GM13976 (cell line): ENCODE results near the gene IFNGR2.
"Not testable (repeated sequence)": the region's sequence is repeated elsewhere in the genome, so short reads cannot be mapped to it uniquely, and the experiment has no call there.

Experiments used
- DNase-seq: peaks from one replicate; pipeline ENCODE4 v3.0.0; 2012; ENCODE audit warnings: low spot score
- in situ Hi-C: fragments of 300-500 bp; cut with MboI; formaldehyde crosslinking; loops from one replicate; pipeline ENCODE4 v1.12.0; 2022; ENCODE audit warnings: low sequenced_read_pairs, mixed read lengths, inconsistent platforms; ENCODE audit not compliant: unreplicated experiment
- TF ChIP-seq, protein P1 (sequence below): IDR thresholded peaks from 2 replicates; pipeline ENCODE4 v1.5.1; 2012; ENCODE audit warnings: borderline replicate concordance, mild to moderate bottlenecking; ENCODE audit not compliant: insufficient read depth; ENCODE audit errors: extremely low read depth, missing control alignments, control extremely low read depth

Gene IFNGR2

DNA sequence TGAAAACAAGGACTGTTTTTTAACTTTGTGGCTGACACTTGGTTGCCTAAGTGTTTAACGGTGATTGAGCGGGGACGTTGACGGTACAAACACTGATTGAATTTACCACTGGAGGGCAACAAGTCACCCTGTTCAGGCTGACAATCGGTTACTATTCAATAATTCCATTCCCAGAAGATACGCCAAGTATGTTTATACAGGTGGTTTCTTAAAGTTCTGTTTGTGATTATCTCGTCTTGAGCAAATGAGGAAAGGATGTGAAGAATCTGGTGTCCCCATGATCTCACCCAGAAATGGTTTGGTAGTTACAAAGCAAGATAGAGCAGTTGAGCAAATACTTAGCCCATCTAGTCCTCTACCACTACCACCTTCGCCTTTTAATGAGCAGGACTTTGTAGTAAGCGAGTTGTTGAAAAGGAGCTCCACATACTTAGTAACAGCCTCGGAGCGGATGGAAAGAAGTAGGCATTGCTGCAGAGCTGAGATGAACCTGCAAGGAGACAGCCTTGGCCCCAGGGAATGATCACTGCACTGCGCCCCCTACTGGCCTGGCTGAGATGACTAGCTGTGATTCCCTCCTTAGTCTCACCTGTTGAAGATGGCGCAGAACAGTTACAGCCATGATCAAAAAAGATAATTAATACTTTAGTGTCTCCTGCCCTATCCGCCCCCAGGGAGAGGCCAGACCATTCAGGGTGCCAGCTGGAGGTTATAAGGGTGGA lies 42.2 kb upstream of the IFNGR2 start:
- in situ Hi-C loops: loop anchor here (5.0 to 10.0 kb wide), 2 partner anchors 81 to 156 kb away; no protein-coding TSS in a partner anchor
- peak; percentile 78 for DNase-seq
- TF ChIP-seq, protein P1, sequence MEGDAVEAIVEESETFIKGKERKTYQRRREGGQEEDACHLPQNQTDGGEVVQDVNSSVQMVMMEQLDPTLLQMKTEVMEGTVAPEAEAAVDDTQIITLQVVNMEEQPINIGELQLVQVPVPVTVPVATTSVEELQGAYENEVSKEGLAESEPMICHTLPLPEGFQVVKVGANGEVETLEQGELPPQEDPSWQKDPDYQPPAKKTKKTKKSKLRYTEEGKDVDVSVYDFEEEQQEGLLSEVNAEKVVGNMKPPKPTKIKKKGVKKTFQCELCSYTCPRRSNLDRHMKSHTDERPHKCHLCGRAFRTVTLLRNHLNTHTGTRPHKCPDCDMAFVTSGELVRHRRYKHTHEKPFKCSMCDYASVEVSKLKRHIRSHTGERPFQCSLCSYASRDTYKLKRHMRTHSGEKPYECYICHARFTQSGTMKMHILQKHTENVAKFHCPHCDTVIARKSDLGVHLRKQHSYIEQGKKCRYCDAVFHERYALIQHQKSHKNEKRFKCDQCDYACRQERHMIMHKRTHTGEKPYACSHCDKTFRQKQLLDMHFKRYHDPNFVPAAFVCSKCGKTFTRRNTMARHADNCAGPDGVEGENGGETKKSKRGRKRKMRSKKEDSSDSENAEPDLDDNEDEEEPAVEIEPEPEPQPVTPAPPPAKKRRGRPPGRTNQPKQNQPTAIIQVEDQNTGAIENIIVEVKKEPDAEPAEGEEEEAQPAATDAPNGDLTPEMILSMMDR: peak; percentile 94

DNA sequence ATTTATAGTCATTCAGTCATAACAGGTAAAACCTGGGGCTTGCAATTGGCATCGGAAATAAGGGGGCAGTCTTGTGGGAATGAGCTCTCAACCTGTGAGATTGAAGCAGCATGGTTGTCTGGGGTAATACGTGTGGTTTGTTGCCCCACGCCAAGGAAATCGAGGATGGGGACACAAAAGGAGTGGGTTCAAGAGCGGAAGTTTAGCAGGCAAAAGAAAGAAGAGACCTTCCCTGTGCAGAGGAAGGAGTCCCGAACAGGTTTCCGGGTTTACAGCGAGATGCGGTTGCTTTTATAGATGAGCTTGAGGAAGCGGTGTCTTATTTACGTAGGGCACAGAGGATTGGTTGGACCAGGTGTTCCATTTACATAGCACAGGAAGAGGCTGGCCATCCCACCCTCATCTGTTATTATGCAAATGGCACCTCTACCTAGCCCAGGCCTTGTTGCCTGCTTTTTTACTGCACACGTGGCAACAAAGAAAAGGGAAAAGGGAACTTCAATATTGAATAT lies 41.1 kb upstream of the IFNGR2 start:
- in situ Hi-C loops: loop anchor here (5.0 to 10.0 kb wide), 2 partner anchors 80 to 157 kb away; no protein-coding TSS in a partner anchor
- TF ChIP-seq, protein P1: no peak
- no peak for DNase-seq

DNA sequence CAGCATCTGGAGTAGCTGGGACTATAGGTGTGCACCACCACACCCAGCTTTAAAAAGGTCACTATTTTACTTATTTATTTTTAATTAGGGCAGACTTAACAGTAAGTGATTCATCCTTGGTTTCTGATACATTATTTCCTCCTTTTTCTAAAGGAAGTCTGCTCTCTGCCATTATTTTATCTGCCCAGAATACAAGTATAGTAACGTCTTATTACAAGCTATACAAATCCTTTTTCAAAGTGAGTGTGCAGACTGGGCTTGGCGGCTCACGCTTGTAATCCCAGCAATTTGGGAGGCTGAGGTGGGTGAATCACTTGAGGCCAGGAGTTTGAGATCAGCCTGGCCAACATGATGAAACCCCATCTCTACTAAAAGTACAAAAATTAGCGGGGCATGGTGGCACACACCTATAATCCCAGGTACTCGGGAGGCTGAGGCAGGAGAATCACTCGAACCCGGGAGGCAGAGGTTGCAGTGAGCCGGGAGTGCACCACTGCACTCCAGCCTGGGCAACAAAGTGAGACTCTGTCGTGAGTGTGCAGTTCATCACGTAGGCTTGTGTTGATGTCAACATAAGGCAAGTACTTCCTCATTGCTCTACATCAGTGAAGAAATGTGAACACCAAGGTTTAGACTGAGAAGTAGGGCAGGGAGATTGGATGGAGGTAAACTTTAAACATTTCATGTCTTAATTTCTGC lies 39.2 kb upstream of the IFNGR2 start:
- DNase-seq: not testable (repeated sequence)
- in situ Hi-C loops: loop anchor here (5.0 to 10.0 kb wide), 2 partner anchors 78 to 159 kb away; no protein-coding TSS in a partner anchor

DNA sequence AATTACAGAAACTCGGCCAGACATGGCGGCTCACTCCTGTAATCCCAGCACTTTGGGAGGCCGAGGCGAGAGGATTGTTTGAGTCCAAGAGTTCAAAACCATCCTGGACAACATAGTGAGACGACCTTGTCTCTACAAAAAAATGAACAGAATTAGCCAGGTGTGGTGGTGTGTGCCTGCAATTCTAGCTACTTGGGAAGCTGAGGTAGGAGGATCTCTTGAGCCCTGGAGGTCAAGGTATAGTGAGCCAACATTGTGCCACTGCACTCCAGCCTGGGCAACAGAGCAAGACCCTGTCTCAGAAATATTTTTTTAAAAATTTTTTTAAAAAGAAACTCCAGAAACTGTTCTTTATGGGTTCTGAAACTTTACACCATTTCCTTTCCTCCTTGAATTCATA lies 38.4 kb upstream of the IFNGR2 start:
- no peak for DNase-seq
- TF ChIP-seq, protein P1: no peak
- in situ Hi-C loops: loop anchor here (5.0 to 10.0 kb wide), 2 partner anchors 77 to 160 kb away; no protein-coding TSS in a partner anchor

DNA sequence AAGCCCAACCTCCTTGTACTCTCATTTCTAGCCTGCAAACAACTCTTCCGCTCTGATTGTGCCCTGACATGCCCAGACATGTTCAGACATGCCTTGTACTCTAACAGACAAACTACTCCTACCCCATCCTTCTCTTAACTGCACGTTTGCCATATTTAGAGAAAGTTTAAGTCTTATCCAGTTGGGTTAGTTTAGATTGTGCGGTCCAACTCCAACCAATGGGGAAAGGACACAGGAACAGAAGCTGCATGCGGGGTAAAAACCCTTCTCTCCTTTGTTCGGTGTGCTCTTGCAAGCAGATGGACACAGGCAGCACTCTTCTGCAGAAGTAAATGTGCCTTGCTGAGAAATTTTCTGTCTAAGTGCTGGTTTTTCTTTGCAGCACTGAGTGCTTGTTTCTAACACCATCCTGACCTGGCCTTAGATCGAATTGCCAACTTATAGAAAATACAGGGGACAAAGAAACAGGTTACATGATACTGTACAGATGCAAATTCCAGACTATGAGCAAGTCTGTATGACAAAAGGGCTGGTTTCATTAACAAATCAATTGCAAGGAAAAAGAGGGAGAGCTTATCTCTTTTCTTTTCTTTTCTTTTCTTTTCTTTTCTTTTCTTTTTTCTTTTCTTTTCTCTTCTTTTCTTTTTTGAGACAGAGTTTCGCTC lies 35.8 kb upstream of the IFNGR2 start:
- TF ChIP-seq, protein P1: no peak
- no peak for DNase-seq
- in situ Hi-C loops: loop anchor here (10.0 kb wide), 1 partner anchor 163 kb away; no protein-coding TSS in a partner anchor

DNA sequence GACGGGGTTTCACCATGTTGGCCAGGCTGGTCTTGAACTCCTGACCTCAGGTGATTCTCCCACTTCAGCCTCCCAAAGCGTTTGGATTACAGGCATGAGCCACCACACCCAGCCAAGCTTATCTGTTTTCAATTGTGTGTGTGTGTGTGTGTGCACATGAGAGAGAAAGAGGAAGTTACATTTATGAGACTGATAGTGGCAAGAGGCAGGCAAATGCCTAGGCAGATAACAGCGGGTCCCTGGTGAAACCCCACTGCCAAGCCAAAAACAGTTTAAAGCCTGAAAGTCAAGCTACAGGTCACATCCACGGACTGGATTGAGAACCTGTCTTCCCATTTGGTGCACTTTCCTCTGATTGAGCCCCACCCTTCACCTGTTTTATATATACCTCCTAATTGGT lies 35.1 kb upstream of the IFNGR2 start:
- in situ Hi-C loops: loop anchor here (10.0 kb wide), 1 partner anchor 163 kb away; no protein-coding TSS in a partner anchor
- no peak for DNase-seq
- TF ChIP-seq, protein P1: no peak
